Astrocyte of the cerebellum (primary cell): ENCODE data around the gene CTNNBIP1.

Source experiments
- DNase-seq: peaks from one replicate; pipeline ENCODE4 v3.0.0-alpha.2; 2011; ENCODE audit warnings: low read depth
- H3K4me3 ChIP-seq: 2 replicates; pipeline ENCODE4 v1.5.1; 2011; ENCODE audit warnings: mild to moderate bottlenecking, low read depth, low read length, moderate library complexity
- CTCF ChIP-seq: IDR thresholded peaks from 2 replicates; pipeline ENCODE4 v1.5.1; 2012; ENCODE audit warnings: low read length, low read depth, moderate library complexity, mild to moderate bottlenecking; ENCODE audit errors: missing control alignments
- in situ Hi-C: cut with HindIII; loops from 2 replicates; pipeline ENCODE4 v1.10.0; 2017; ENCODE audit warnings: low sequenced_read_pairs

Gene CTNNBIP1

DNA sequence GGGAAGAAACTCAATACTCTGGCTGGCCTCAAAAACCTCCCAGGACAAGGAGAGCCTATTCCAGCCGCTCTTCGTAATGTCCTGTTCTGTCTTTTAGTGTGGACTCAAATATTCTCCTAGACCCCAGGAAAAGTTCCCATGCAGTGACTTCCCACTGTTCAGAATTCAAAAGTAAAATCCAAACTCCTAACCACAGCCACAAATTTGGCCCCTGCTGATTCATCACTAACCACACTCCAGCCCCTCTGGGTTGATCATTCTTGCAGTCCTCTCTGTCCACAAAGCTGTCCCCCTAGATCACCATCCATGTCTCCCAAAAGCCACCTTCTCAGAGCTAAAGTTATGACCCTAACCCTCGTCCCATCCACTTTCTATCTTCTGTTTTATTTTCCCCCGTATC lies 5.1 kb downstream of the CTNNBIP1 start:
- no peak for TF ChIP-seq CTCF
- no peak overlapping the region for H3K4me3 ChIP-seq
- peak; percentile 73 for DNase-seq
- in situ Hi-C loops: no loop called here

DNA sequence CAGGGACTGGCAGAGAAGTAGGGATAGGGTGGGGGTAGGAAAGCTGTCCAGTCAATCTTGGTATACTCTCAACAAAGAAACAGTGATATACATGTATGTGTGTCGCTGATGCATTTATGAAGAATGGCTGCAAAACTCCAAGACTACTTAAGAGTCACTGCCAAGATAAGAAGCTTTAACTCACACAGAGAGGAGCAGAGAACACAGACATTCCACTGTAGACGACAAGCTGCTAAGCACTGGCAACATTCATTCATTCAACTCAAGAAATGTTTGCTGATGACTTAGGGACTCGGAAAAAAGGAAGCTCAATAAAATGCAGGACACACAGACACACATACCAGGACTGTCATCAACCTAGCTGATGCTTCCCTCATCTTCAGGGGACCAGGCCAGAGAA lies 5.5 kb downstream of the CTNNBIP1 start:
- in situ Hi-C loops: no loop called here
- H3K4me3 ChIP-seq: no peak overlapping the region
- TF ChIP-seq CTCF: no peak
- no peak for DNase-seq

- no peak for DNase-seq
- no peak overlapping the region for H3K4me3 ChIP-seq
- no peak for TF ChIP-seq CTCF
- in situ Hi-C loops: no loop called here
Observed at GRCh38 chr1:9903801-9904527, 6.1 kb downstream of the CTNNBIP1 start.

DNA sequence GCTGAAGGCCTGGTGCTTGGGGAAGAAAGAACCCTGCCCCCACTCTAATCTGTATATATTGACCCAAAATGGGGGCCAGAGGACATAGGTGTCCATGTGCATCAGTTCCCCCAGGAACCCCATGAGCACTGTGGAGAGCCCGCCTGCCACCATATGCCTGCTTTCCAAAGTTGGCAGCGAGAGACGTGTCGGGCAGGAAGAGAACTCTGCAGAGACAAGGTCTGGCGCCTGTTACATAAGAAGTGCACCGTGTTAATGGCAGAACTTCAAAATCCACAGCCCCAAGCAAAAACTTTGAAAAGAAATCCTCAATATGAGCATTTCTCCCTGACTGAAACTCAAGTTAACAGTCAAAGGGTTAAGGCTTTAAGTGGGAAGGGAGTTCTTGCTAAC lies 8.0 kb downstream of the CTNNBIP1 start:
- DNase-seq: no peak
- no peak overlapping the region for H3K4me3 ChIP-seq
- no peak for TF ChIP-seq CTCF
- in situ Hi-C loops: no loop called here

- DNase-seq: no peak
- in situ Hi-C loops: no loop called here
- no peak overlapping the region for H3K4me3 ChIP-seq
- no peak for TF ChIP-seq CTCF
Observed at GRCh38 chr1:9901148-9902059, 8.7 kb downstream of the CTNNBIP1 start.

- in situ Hi-C loops: no loop called here
- DNase-seq: no peak
- no peak for TF ChIP-seq CTCF
- H3K4me3 ChIP-seq: no peak overlapping the region
Observed at GRCh38 chr1:9900142-9901043, 9.7 kb downstream of the CTNNBIP1 start.
